GM23338 (cell line): Measurements from ENCODE around the gene CMTR1. TPM values are rescaled to one million over a fixed set of nuclear protein-coding genes. Genes with fewer than 3 reads are reported as not detected.

ENCODE experiments used
- ATAC-seq: fragments of 200-7000 bp; cut with Tn5 transposase; 3 replicates; pipeline ENCODE4 v1.9.1; 2020
- DNase-seq: peaks from one replicate; pipeline ENCODE4 v3.0.0-alpha.2; 2015; ENCODE audit warnings: low spot score
- H2AFZ ChIP-seq: fragments of 200-600 bp; sonication (generic); 2 replicates; pipeline ENCODE4 v1.8.0; 2016; ENCODE audit warnings: antibody characterized with exemption, mild to moderate bottlenecking, moderate library complexity
- H3F3A ChIP-seq: fragments of 200-600 bp; sonication (generic); replicated peaks from 2 replicates; pipeline ENCODE4 v1.8.0; 2017; ENCODE audit warnings: antibody characterized with exemption, mixed run types, low read depth
- H3K27ac ChIP-seq: fragments of 200-600 bp; sonication (generic); 2 replicates; pipeline ENCODE4 v1.6.1; 2016; ENCODE audit warnings: low read depth
- H3K27me3 ChIP-seq: fragments of 200-600 bp; sonication (generic); 2 replicates; pipeline ENCODE4 v1.8.0; 2016; ENCODE audit warnings: mild to moderate bottlenecking, mixed run types, moderate library complexity; ENCODE audit not compliant: insufficient read depth
- H3K36me3 ChIP-seq: fragments of 200-600 bp; sonication (generic); 2 replicates; pipeline ENCODE4 v1.8.0; 2016; ENCODE audit warnings: mild to moderate bottlenecking; ENCODE audit not compliant: insufficient read depth
- H3K4me1 ChIP-seq: fragments of 200-600 bp; sonication (generic); 2 replicates; pipeline ENCODE4 v1.8.0; 2016; ENCODE audit warnings: mild to moderate bottlenecking, moderate library complexity; ENCODE audit not compliant: insufficient read depth
- H3K4me2 ChIP-seq: fragments of 200-600 bp; sonication (generic); 2 replicates; pipeline ENCODE4 v1.7.1; 2017; ENCODE audit warnings: mixed run types
- H3K4me3 ChIP-seq: fragments of 200-600 bp; sonication (generic); 2 replicates; pipeline ENCODE4 v1.6.1; 2016; ENCODE audit warnings: mixed run types
- H3K79me2 ChIP-seq: fragments of 200-600 bp; sonication (generic); replicated peaks from 2 replicates; pipeline ENCODE4 v1.8.0; 2017; ENCODE audit warnings: mild to moderate bottlenecking; ENCODE audit not compliant: insufficient read depth
- H3K9me2 ChIP-seq: fragments of 200-600 bp; sonication (generic); 2 replicates; pipeline ENCODE4 v1.8.0; 2017; ENCODE audit not compliant: insufficient read depth
- H4K20me1 ChIP-seq: fragments of 200-600 bp; sonication (generic); replicated peaks from 2 replicates; pipeline ENCODE4 v1.8.0; 2017; ENCODE audit warnings: mild to moderate bottlenecking; ENCODE audit not compliant: insufficient read depth
- H3K27ac Mint-ChIP-seq: 2 replicates; pipeline ENCODE4 v1.8.0; 2020; ENCODE audit warnings: inconsistent platforms, mild to moderate bottlenecking, moderate library complexity, mixed read lengths
- H3K27me3 Mint-ChIP-seq: 3 replicates; pipeline ENCODE4 v1.8.0; 2022; ENCODE audit warnings: low read depth, mild to moderate bottlenecking, moderate library complexity, mixed read lengths, inconsistent platforms; ENCODE audit not compliant: insufficient read depth, poor library complexity
- H3K36me3 Mint-ChIP-seq: 3 replicates; pipeline ENCODE4 v1.8.0; 2021; ENCODE audit warnings: low read depth, mild to moderate bottlenecking, inconsistent platforms, moderate library complexity, mixed read lengths
- H3K4me1 Mint-ChIP-seq: 3 replicates; pipeline ENCODE4 v1.8.0; 2020; ENCODE audit warnings: mild to moderate bottlenecking, inconsistent platforms, mixed read lengths
- H3K4me3 Mint-ChIP-seq: 3 replicates; pipeline ENCODE4 v1.8.0; 2021; ENCODE audit warnings: moderate library complexity, mild to moderate bottlenecking, inconsistent platforms, mixed read lengths
- H3K9me3 Mint-ChIP-seq: 3 replicates; pipeline ENCODE4 v1.8.0; 2020; ENCODE audit warnings: moderate library complexity, mild to moderate bottlenecking, inconsistent platforms, mixed read lengths
- CREB1 ChIP-seq: fragments of 250-450 bp; sonication (Bioruptor Pico); IDR thresholded peaks from 2 replicates; pipeline ENCODE4 v1.5.0; 2020; ENCODE audit warnings: low read depth, mild to moderate bottlenecking, moderate library complexity
- ETS1 ChIP-seq: IDR thresholded peaks from 2 replicates; pipeline ENCODE4 v1.6.1; 2016; ENCODE audit warnings: antibody characterized with exemption
- EZH2 ChIP-seq: fragments of 200-600 bp; sonication (generic); IDR thresholded peaks from one replicate; pipeline ENCODE4 v1.8.0; 2017; ENCODE audit warnings: antibody characterized with exemption, mild to moderate bottlenecking, low read depth; ENCODE audit not compliant: unreplicated experiment
- EZH2phosphoT487 ChIP-seq: fragments of 200-600 bp; sonication (generic); IDR thresholded peaks from one replicate; pipeline ENCODE4 v1.8.1; 2018; ENCODE audit warnings: antibody characterized with exemption; ENCODE audit not compliant: unreplicated experiment
- JUNB ChIP-seq: IDR thresholded peaks from one replicate; pipeline ENCODE4 v1.6.1; 2016; ENCODE audit warnings: antibody characterized with exemption; ENCODE audit not compliant: unreplicated experiment
- NANOG ChIP-seq: IDR thresholded peaks from 2 replicates; pipeline ENCODE4 v1.6.1; 2016; ENCODE audit warnings: antibody characterized with exemption, borderline replicate concordance
- POLR2AphosphoS5 ChIP-seq: IDR thresholded peaks from 2 replicates; pipeline ENCODE4 v1.6.1; 2016; ENCODE audit warnings: antibody characterized with exemption, low read depth
- REST ChIP-seq: IDR thresholded peaks from one replicate; pipeline ENCODE4 v1.6.1; 2018; ENCODE audit warnings: antibody characterized with exemption; ENCODE audit not compliant: unreplicated experiment
- STAT1 ChIP-seq: IDR thresholded peaks from one replicate; pipeline ENCODE4 v1.6.1; 2016; ENCODE audit warnings: antibody characterized with exemption; ENCODE audit not compliant: unreplicated experiment
- ZNF114 ChIP-seq: fragments of 250-450 bp; sonication (Bioruptor Pico); IDR thresholded peaks from 2 replicates; pipeline ENCODE4 v1.5.0; 2020; ENCODE audit warnings: mild to moderate bottlenecking, moderate library complexity
- ZNF331 ChIP-seq: fragments of 250-450 bp; sonication (Bioruptor Pico); IDR thresholded peaks from 2 replicates; pipeline ENCODE4 v1.5.0; 2020; ENCODE audit warnings: low read depth, mild to moderate bottlenecking, moderate library complexity
- polyA plus RNA-seq: library from polyadenylated mRNA; unstranded; fragments of >200 nt; fragmentation: Nextera tagmentation; extraction: Ambion mirVana; gene quantifications from 2 replicates; pipeline ENCODE4 v1.2.1, GENCODE V29; 2016
- total RNA-seq: library from RNA; depleted of rRNA; stranded (reverse); fragments of >200 nt; shearing (Covaris generic); gene quantifications from 2 replicates; pipeline ENCODE4 v1.2.3, GENCODE V29; 2014
- TF ChIP-seq, protein P1 (sequence below), 2 experiments: fragments of 200-600 bp in 1 of 2; sonication (generic) in 1 of 2; conservative IDR thresholded peaks; 2 replicates each; pipeline versions ENCODE4 v1.5.1 to v1.6.1; 2016 to 2017; ENCODE audit warnings: antibody characterized with exemption in 2 of 2, low read depth in 2 of 2, mild to moderate bottlenecking in 2 of 2, moderate library complexity in 1 of 2
- TF ChIP-seq, protein P2 (sequence below): fragments of 250-450 bp; sonication (Bioruptor Pico); IDR thresholded peaks from 2 replicates; pipeline ENCODE4 v1.5.0; 2020; ENCODE audit warnings: mild to moderate bottlenecking, moderate library complexity

The CMTR1 gene
- total and polyA plus RNA-seq, 2 experiments from 2014 or later, result 7.3 to 36.4 TPM

- Histone ChIP-seq H2AFZ (no peak overlapping the region), H3K36me3 (0 out of 2 replicates have a peak, but pooled peaks cover 3% of the 10 kb centered on the region), H3K79me2 (no peaks in the 10 kb centered on the region), H3K4me3 (no peak overlapping the region), H3F3A (0 out of 2 replicates have a peak, but pooled peaks cover 6% of the 10 kb centered on the region), H3K27ac (no peak overlapping the region), H3K27me3 (no peaks in the 10 kb centered on the region), H3K9me2 (no peaks in the 10 kb centered on the region), H3K4me2 (no peak overlapping the region), H3K4me1 (peaks cover 17% of the 10 kb centered on the region), H4K20me1 (no peaks in the 10 kb centered on the region; the same call in none of the 2 replicates)
- Mint-ChIP-seq H3K27me3 (peaks cover 9% of the 10 kb centered on the region), H3K36me3 (peaks cover 24% of the 10 kb centered on the region), H3K4me1 (peaks cover 19% of the 10 kb centered on the region), H3K4me3 (no peak overlapping the region), H3K27ac (no peak overlapping the region), H3K9me3 (no peaks in the 10 kb centered on the region)
- ATAC-seq (no peak), DNase-seq (no peak)
- TF ChIP-seq EZH2phosphoT487, result no peak
- TF ChIP-seq POLR2AphosphoS5, result no peak
- TF ChIP-seq, protein P1, sequence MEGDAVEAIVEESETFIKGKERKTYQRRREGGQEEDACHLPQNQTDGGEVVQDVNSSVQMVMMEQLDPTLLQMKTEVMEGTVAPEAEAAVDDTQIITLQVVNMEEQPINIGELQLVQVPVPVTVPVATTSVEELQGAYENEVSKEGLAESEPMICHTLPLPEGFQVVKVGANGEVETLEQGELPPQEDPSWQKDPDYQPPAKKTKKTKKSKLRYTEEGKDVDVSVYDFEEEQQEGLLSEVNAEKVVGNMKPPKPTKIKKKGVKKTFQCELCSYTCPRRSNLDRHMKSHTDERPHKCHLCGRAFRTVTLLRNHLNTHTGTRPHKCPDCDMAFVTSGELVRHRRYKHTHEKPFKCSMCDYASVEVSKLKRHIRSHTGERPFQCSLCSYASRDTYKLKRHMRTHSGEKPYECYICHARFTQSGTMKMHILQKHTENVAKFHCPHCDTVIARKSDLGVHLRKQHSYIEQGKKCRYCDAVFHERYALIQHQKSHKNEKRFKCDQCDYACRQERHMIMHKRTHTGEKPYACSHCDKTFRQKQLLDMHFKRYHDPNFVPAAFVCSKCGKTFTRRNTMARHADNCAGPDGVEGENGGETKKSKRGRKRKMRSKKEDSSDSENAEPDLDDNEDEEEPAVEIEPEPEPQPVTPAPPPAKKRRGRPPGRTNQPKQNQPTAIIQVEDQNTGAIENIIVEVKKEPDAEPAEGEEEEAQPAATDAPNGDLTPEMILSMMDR (conservative IDR thresholded peaks at IDR 0.05; ENCODE audit: low read depth in 2 of 2), result no peak
- TF ChIP-seq ZNF331 (CRISPR knock-in tag), result no peak
- no peak for TF ChIP-seq REST
- TF ChIP-seq, protein P2, sequence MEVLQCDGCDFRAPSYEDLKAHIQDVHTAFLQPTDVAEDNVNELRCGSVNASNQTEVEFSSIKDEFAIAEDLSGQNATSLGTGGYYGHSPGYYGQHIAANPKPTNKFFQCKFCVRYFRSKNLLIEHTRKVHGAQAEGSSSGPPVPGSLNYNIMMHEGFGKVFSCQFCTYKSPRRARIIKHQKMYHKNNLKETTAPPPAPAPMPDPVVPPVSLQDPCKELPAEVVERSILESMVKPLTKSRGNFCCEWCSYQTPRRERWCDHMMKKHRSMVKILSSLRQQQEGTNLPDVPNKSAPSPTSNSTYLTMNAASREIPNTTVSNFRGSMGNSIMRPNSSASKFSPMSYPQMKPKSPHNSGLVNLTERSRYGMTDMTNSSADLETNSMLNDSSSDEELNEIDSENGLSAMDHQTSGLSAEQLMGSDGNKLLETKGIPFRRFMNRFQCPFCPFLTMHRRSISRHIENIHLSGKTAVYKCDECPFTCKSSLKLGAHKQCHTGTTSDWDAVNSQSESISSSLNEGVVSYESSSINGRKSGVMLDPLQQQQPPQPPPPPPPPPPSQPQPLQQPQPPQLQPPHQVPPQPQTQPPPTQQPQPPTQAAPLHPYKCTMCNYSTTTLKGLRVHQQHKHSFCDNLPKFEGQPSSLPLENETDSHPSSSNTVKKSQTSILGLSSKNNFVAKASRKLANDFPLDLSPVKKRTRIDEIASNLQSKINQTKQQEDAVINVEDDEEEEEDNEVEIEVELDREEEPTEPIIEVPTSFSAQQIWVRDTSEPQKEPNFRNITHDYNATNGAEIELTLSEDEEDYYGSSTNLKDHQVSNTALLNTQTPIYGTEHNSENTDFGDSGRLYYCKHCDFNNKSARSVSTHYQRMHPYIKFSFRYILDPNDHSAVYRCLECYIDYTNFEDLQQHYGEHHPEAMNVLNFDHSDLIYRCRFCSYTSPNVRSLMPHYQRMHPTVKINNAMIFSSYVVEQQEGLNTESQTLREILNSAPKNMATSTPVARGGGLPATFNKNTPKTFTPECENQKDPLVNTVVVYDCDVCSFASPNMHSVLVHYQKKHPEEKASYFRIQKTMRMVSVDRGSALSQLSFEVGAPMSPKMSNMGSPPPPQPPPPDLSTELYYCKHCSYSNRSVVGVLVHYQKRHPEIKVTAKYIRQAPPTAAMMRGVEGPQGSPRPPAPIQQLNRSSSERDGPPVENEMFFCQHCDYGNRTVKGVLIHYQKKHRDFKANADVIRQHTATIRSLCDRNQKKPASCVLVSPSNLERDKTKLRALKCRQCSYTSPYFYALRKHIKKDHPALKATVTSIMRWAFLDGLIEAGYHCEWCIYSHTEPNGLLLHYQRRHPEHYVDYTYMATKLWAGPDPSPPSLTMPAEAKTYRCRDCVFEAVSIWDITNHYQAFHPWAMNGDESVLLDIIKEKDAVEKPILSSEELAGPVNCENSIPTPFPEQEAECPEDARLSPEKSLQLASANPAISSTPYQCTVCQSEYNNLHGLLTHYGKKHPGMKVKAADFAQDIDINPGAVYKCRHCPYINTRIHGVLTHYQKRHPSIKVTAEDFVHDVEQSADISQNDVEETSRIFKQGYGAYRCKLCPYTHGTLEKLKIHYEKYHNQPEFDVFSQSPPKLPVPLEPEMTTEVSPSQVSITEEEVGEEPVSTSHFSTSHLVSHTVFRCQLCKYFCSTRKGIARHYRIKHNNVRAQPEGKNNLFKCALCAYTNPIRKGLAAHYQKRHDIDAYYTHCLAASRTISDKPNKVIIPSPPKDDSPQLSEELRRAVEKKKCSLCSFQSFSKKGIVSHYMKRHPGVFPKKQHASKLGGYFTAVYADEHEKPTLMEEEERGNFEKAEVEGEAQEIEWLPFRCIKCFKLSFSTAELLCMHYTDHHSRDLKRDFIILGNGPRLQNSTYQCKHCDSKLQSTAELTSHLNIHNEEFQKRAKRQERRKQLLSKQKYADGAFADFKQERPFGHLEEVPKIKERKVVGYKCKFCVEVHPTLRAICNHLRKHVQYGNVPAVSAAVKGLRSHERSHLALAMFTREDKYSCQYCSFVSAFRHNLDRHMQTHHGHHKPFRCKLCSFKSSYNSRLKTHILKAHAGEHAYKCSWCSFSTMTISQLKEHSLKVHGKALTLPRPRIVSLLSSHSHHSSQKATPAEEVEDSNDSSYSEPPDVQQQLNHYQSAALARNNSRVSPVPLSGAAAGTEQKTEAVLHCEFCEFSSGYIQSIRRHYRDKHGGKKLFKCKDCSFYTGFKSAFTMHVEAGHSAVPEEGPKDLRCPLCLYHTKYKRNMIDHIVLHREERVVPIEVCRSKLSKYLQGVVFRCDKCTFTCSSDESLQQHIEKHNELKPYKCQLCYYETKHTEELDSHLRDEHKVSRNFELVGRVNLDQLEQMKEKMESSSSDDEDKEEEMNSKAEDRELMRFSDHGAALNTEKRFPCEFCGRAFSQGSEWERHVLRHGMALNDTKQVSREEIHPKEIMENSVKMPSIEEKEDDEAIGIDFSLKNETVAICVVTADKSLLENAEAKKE (CRISPR knock-in tag), result no peak
- TF ChIP-seq CREB1 (CRISPR knock-in tag), result no peak
- no peak for TF ChIP-seq ETS1
- no peak for TF ChIP-seq EZH2
- no peak for TF ChIP-seq STAT1
- TF ChIP-seq NANOG, result no peak
- no peak for TF ChIP-seq ZNF114 (CRISPR knock-in tag)
- TF ChIP-seq JUNB, result no peak
Observed at GRCh38 chr6:37479266-37479854, 46.3 kb downstream of the CMTR1 start.
